Body of pancreas (tissue), 4 donors: ENCODE results near the gene ZNF189. TPM values are rescaled to one million over a fixed set of nuclear protein-coding genes. Genes with fewer than 3 reads are reported as not detected.

ENCODE experiments used
- ATAC-seq: fragments of 150-250 bp; one replicate; pipeline ENCODE4 v1.9.1; 2016
- DNase-seq, 4 donors: peaks; one replicate each; pipeline ENCODE4 v3.0.0-alpha.2; 2019
- H3K27ac ChIP-seq, 4 donors: fragments of 200-600 bp; sonication (generic); 1 replicate in 3 of 4; 2 replicates in 1 of 4; pipeline versions ENCODE4 v1.5.1 to v1.6.1; 2016 to 2019; ENCODE audit warnings: mild to moderate bottlenecking in 1 of 4, mixed read lengths in 1 of 4, moderate library complexity in 1 of 4
- H3K27me3 ChIP-seq, 2 donors: fragments of 200-600 bp; sonication (generic); one replicate each; pipeline ENCODE4 v1.6.0; 2016; ENCODE audit warnings: mild to moderate bottlenecking in 1 of 2
- H3K36me3 ChIP-seq, 2 donors: fragments of 200-600 bp; sonication (generic); replicated peaks in 1 of 2; 2 replicates each; pipeline ENCODE4 v1.5.1; 2016; ENCODE audit warnings: low read depth in 2 of 2; ENCODE audit not compliant: insufficient read depth in 1 of 2
- H3K4me1 ChIP-seq: fragments of 200-600 bp; sonication (generic); one replicate; pipeline ENCODE4 v1.6.0; 2016
- H3K4me3 ChIP-seq, 2 donors: fragments of 200-600 bp; sonication (generic); 1 replicate in 1 of 2; 2 replicates in 1 of 2; pipeline ENCODE4 v1.5.1; 2016 to 2019
- H3K9me3 ChIP-seq, 3 donors: fragments of 200-600 bp; sonication (generic); 1 replicate in 2 of 3; 2 replicates in 1 of 3; pipeline ENCODE4 v1.5.1; 2016
- CTCF ChIP-seq, 7 experiments: fragments of 450-650 bp in 4 of 7; fragments of 200-600 bp in 3 of 7; sonication (generic) in 3 of 7; IDR thresholded peaks; one replicate each; pipeline ENCODE4 v1.5.1; 2016 to 2019; ENCODE audit warnings: antibody characterized with exemption in 7 of 7
- POLR2A ChIP-seq, 3 donors: fragments of 450-650 bp; IDR thresholded peaks; one replicate each; pipeline ENCODE4 v1.6.1; 2016; ENCODE audit warnings: antibody characterized with exemption in 3 of 3, mild to moderate bottlenecking in 2 of 3
- WGBS, 2 donors: methylation state at CpG; one replicate each; pipeline ENCODE4 v1.1.5; 2017; 5-methylcytosine and 5-hydroxymethylcytosine counted together
- intact Hi-C: fragments of 100-400 bp; cut with DNase I; formaldehyde crosslinking; loops from one replicate; pipeline ENCODE4 v1.15.1; 2023
- total RNA-seq, 2 donors: library from RNA; depleted of rRNA; stranded (reverse); fragments of >200 nt; gene quantifications; one replicate each; pipeline ENCODE4 v1.1.0, GENCODE V29; 2016

The ZNF189 gene
- total RNA-seq, 2 donors from 2014 or later: 25.1 to 25.2 TPM

GRCh38 chr9:101354765-101355708, 43.6 kb upstream of the ZNF189 start:
- no peaks in the 10 kb centered on the region for H3K27me3 ChIP-seq
- H3K4me1 ChIP-seq: peaks cover 16% of the 10 kb centered on the region
- no peak for DNase-seq
- no peak for ATAC-seq
- H3K27ac ChIP-seq: peak overlapping the region in 3 of 4 donors; percentile 9 to 42 (median 14)
- no peak overlapping the region for H3K4me3 ChIP-seq
- H3K9me3 ChIP-seq: no peaks in the 10 kb centered on the region
- 49 to 63% methylated on average over 6 to 7 of the region's 7 CpGs for WGBS, 2 donors
- TF ChIP-seq CTCF (IDR thresholded peaks at IDR 0.05): no peak
- TF ChIP-seq POLR2A (IDR thresholded peaks at IDR 0.05): no peak
- intact Hi-C loops: no loop called here
- H3K36me3 ChIP-seq: no peaks in the 10 kb centered on the region

GRCh38 chr9:101356619-101357018, 42.0 kb upstream of the ZNF189 start:
- WGBS, 2 donors: 30 to 50% methylated on average over 1 of the region's 1 CpG
- H3K27ac ChIP-seq: no peak overlapping the region
- DNase-seq (no peak), ATAC-seq (no peak)
- no peaks in the 10 kb centered on the region for H3K27me3 ChIP-seq
- H3K36me3 ChIP-seq: no peaks in the 10 kb centered on the region
- intact Hi-C loops: no loop called here
- H3K4me3 ChIP-seq: no peak overlapping the region
- H3K4me1 ChIP-seq: peaks cover 16% of the 10 kb centered on the region
- H3K9me3 ChIP-seq: no peaks in the 10 kb centered on the region
- TF ChIP-seq CTCF (IDR thresholded peaks at IDR 0.05) (no peak), POLR2A (IDR thresholded peaks at IDR 0.05) (no peak)

GRCh38 chr9:101359679-101360078, 39.0 kb upstream of the ZNF189 start:
- no peaks in the 10 kb centered on the region for H3K36me3 ChIP-seq
- H3K4me1 ChIP-seq: peaks cover 7% of the 10 kb centered on the region
- no peak for TF ChIP-seq POLR2A (IDR thresholded peaks at IDR 0.05)
- no peak for TF ChIP-seq CTCF (IDR thresholded peaks at IDR 0.05)
- DNase-seq (no peak), ATAC-seq (no peak)
- intact Hi-C loops: no loop called here
- H3K9me3 ChIP-seq: no peaks in the 10 kb centered on the region
- H3K27ac ChIP-seq: no peak overlapping the region
- WGBS, 2 donors: 62 to 77% methylated on average over 1 of the region's 1 CpG
- no peaks in the 10 kb centered on the region for H3K27me3 ChIP-seq
- H3K4me3 ChIP-seq: no peak overlapping the region

- ATAC-seq (no peak), DNase-seq (no peak)
- Histone ChIP-seq H3K36me3 (no peaks in the 10 kb centered on the region), H3K27me3 (no peaks in the 10 kb centered on the region), H3K4me3 (no peak overlapping the region), H3K9me3 (no peaks in the 10 kb centered on the region), H3K4me1 (peaks cover 2% of the 10 kb centered on the region), H3K27ac (no peak overlapping the region)
- TF ChIP-seq CTCF (IDR thresholded peaks at IDR 0.05) (no peak), POLR2A (IDR thresholded peaks at IDR 0.05) (no peak)
- intact Hi-C loops: no loop called here
Observed at GRCh38 chr9:101360647-101361046, 38.0 kb upstream of the ZNF189 start.

GRCh38 chr9:101362450-101362849, 36.2 kb upstream of the ZNF189 start:
- Histone ChIP-seq H3K4me3 (no peak overlapping the region), H3K27me3 (no peaks in the 10 kb centered on the region), H3K27ac (no peak overlapping the region), H3K36me3 (no peaks in the 10 kb centered on the region), H3K4me1 (peaks cover 19% of the 10 kb centered on the region), H3K9me3 (no peaks in the 10 kb centered on the region)
- no peak for TF ChIP-seq POLR2A (IDR thresholded peaks at IDR 0.05)
- TF ChIP-seq CTCF (IDR thresholded peaks at IDR 0.05): no peak
- ATAC-seq: no peak
- no peak for DNase-seq
- 80 to 81% methylated on average over 5 of the region's 5 CpGs for WGBS, 2 donors
- intact Hi-C loops: no loop called here
